HG03196 (cell line): Measurements from ENCODE around the gene C2orf72.
"Not testable (repeated sequence)": the region's sequence is repeated elsewhere in the genome, so short reads cannot be mapped to it uniquely, and the experiment has no call there.

ENCODE experiments used
- ATAC-seq: cut with Tn5 transposase; IDR thresholded peaks from one replicate; pipeline ENCODE4 v1.9.1; 2021; ENCODE audit not compliant: unreplicated experiment

C2orf72 gene

DNA sequence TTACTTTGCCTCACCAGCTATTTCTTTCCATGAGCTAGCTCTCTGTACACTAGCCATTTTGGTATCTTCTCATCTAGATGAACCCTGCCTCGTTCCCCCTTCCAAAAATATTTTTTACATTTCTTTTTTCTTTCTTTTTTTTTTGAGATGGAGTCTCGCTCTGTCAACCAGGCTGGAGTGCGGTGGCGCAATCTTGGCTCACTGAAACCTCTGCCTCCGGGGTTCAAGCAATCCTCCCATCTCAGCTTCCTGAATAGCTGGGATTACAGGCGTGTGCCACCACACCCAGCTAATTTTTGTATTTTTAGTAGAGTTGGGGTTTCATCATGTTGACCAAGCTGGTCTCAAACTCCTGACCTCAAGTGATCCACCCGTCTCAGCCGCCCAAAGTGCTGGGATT is 30.2 kb downstream of the C2orf72 start:
- ATAC-seq: not testable (repeated sequence)

GRCh38 chr2:231068525-231069222 is 31.4 kb downstream of the C2orf72 start:
- no peak for ATAC-seq

- ATAC-seq: no peak
Measured at GRCh38 chr2:231069379-231070054, 32.2 kb downstream of the C2orf72 start.

GRCh38 chr2:231084565-231084964 is 47.2 kb downstream of the C2orf72 start:
- ATAC-seq: no peak

GRCh38 chr2:231088754-231089153 is 51.4 kb downstream of the C2orf72 start:
- no peak for ATAC-seq

- no peak for ATAC-seq
Measured at GRCh38 chr2:231093933-231094332, 56.6 kb downstream of the C2orf72 start.

DNA sequence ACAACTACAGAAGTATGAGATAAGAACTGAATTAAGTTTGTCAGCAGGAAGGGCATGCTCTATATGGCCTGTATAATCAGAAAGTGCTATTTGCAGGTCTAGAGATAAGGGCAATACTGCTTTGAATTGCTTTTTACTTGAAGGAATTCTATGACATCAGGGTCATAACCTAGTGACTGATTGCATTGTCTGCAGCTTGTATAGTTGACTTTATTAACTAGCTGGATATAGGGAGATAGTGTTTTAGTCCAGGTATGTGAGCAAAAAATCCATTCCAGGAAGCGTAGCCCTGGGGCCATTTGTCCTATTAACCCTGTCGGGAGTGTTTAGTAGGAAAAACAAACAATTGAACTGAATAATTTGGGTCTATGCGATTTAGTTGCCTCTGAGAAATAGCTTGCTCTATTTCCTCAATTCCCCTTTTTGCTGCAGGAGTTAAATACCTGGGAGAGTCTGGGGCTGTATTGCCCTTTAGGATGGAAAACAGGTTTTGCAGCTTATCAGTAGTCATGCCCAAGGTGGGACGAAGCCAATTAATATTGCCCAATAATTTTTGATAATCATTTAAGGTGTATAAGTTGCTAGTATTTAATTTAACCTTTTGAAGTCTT is 57.5 kb downstream of the C2orf72 start:
- no peak for ATAC-seq
